K562 (cell line): ENCODE measurements around the gene SOCS3. TPM values are rescaled to one million over a fixed set of nuclear protein-coding genes. Genes with fewer than 3 reads are reported as not detected.

Source experiments
- CBFA2T2 ChIP-seq: fragments of 450-650 bp; conservative IDR thresholded peaks from 2 replicates; pipeline ENCODE4 v1.6.1; 2017; ENCODE audit warnings: mild to moderate bottlenecking
- CHD1 ChIP-seq: fragments of 200-600 bp; sonication (generic); IDR thresholded peaks from one replicate; pipeline ENCODE4 v1.6.1; 2012; ENCODE audit warnings: mild to moderate bottlenecking, moderate library complexity, low read length, inconsistent platforms
- CREBBP ChIP-seq: IDR thresholded peaks from one replicate; pipeline ENCODE4 v1.6.1; 2012; ENCODE audit warnings: low read depth, mild to moderate bottlenecking, control low read depth, inconsistent platforms, low read length
- HNRNPH1 ChIP-seq: fragments of 200-400 bp; formaldehyde crosslinking; optimal IDR thresholded peaks from 2 replicates; pipeline ENCODE3; 2017; ENCODE audit warnings: low read depth, mild to moderate bottlenecking, low read length, moderate library complexity
- MECOM ChIP-seq: fragments of 250-450 bp; sonication (Bioruptor Pico); IDR thresholded peaks from 2 replicates; pipeline ENCODE4 v1.8.0; 2022; ENCODE audit warnings: inconsistent platforms
- MED1 ChIP-seq: sonication (generic); formaldehyde crosslinking; IDR thresholded peaks from 2 replicates; pipeline ENCODE4 v1.8.1; 2023; ENCODE audit warnings: missing genetic modification reagents, borderline replicate concordance
- PTBP1 ChIP-seq: fragments of 200-400 bp; formaldehyde crosslinking; IDR thresholded peaks from 2 replicates; pipeline ENCODE4 v1.6.1; 2017; ENCODE audit warnings: low read depth, low read length
- RAD51 ChIP-seq: fragments of 450-650 bp; IDR thresholded peaks from 2 replicates; pipeline ENCODE4 v1.7.1; 2016; ENCODE audit warnings: low read depth, mild to moderate bottlenecking, borderline replicate concordance
- SMAD1 ChIP-seq: fragments of 150-350 bp; IDR thresholded peaks from 2 replicates; pipeline ENCODE4 v1.6.1; 2014; ENCODE audit warnings: low read length, low read depth; ENCODE audit not compliant: partially characterized antibody
- TCF7 ChIP-seq: sonication (generic); IDR thresholded peaks from 2 replicates; pipeline ENCODE4 v1.6.1; 2016; ENCODE audit warnings: antibody characterized with exemption, borderline replicate concordance
- polyA plus RNA-seq, 8 experiments: library from polyadenylated mRNA; depleted of rRNA in 4 of 8; stranded (reverse) in 5 of 8; unstranded in 3 of 8; fragments of >200 nt; fragmentation: Nextera tagmentation in 2 of 8; fragmentation: Illumina TruSeq in 1 of 8; extraction: Ambion mirVana in 2 of 8; extraction: Trizol in 1 of 8; gene quantifications; 2 replicates each; pipeline versions ENCODE4 v1.2.1 to v1.2.3, GENCODE V29; 2011 to 2014; ENCODE audit warnings: inconsistent platforms in 1 of 8, missing spikeins in 1 of 8
- total RNA-seq, 7 experiments: library from RNA; depleted of rRNA in 6 of 7; stranded (reverse); fragments of >200 nt in 6 of 7; fragmentation: Illumina TruSeq in 2 of 7; extraction: Trizol in 2 of 7; gene quantifications; 2 replicates each; pipeline versions ENCODE4 v1.2.1 to v1.2.3, GENCODE V29; 2011 to 2021; ENCODE audit warnings: low replicate concordance in 1 of 7
- TF ChIP-seq, protein P1 (sequence below): fragments of 250-450 bp; sonication (Bioruptor Pico); IDR thresholded peaks from 2 replicates; pipeline ENCODE4 v1.9.0; 2021; ENCODE audit warnings: mild to moderate bottlenecking
- TF ChIP-seq, protein P2 (sequence below), 2 experiments: fragments of 200-800 bp in 1 of 2; sonication (Bioruptor generic) in 1 of 2; sonication (generic) in 1 of 2; formaldehyde crosslinking in 1 of 2; IDR thresholded peaks in 1 of 2; conservative IDR thresholded peaks in 1 of 2; 2 replicates each; pipeline versions ENCODE4 v1.5.0 to v1.6.1; 2016 to 2020; ENCODE audit warnings: missing compliant biosample characterization in 1 of 2, missing genetic modification characterization in 1 of 2, missing genetic modification reagents in 1 of 2

SOCS3 gene
- total and polyA plus RNA-seq, 9 of the 15 experiments (the other 6 are each of a cell fraction or from before 2014, with no cell fraction given) = 0.56 to 38.9 (median 13.7) TPM

DNA sequence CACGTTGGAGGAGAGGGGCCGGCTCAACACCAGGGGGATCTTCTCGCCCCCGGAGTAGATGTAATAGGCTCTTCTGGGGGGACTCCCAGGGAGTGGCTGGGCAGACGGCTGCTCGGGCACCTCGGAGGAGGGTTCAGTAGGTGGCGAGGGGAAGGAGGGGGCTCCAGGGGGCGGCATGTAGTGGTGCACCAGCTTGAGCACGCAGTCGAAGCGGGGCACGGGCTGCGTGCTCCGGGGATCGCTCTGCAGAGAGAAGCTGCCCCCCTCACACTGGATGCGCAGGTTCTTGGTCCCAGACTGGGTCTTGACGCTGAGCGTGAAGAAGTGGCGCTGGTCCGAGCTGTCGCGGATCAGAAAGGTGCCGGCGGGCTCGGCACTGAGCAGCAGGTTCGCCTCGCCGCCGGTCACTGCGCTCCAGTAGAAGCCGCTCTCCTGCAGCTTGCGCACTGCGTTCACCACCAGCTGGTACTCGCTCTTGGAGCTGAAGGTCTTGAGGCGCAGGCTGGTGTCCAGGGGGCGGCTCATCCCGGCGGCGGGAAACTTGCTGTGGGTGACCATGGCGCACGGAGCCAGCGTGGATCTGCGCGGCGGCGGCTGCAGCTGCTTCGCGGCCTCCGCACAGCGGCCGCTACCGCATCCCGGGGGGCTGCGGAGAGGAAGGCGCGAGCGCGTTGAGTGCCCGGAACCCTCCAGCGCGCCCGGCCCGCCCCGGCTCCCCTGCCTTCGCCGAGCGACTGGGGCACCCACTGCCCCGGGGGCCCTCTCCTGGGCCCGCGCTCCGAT lies 1.1 kb downstream of the SOCS3 start (continued):
- TF ChIP-seq RAD51 (no peak), CBFA2T2 (no peak), SMAD1 (no peak), MED1 (CRISPR knock-in tag) (no peak), CHD1 (peak; percentile 95), MECOM (CRISPR knock-in tag) (no peak), CREBBP (no peak), TCF7 (no peak), PTBP1 (0 out of 2 replicates have a peak, but pooled peaks have one; percentile 24), HNRNPH1 (no peak)
- TF ChIP-seq, protein P1, sequence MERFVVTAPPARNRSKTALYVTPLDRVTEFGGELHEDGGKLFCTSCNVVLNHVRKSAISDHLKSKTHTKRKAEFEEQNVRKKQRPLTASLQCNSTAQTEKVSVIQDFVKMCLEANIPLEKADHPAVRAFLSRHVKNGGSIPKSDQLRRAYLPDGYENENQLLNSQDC (CRISPR knock-in tag) = no peak
- TF ChIP-seq, protein P2, sequence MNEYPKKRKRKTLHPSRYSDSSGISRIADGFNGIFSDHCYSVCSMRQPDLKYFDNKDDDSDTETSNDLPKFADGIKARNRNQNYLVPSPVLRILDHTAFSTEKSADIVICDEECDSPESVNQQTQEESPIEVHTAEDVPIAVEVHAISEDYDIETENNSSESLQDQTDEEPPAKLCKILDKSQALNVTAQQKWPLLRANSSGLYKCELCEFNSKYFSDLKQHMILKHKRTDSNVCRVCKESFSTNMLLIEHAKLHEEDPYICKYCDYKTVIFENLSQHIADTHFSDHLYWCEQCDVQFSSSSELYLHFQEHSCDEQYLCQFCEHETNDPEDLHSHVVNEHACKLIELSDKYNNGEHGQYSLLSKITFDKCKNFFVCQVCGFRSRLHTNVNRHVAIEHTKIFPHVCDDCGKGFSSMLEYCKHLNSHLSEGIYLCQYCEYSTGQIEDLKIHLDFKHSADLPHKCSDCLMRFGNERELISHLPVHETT (CRISPR knock-in tag; conservative IDR thresholded peaks at IDR 0.05 in 1 of 2, IDR thresholded peaks at IDR 0.05 in 1 of 2) = no peak
- TF ChIP-seq, all 486 proteins: peak for 22
